NCI-H2171 (cell line): ENCODE measurements around the gene ZEB2.
A peak's percentile ranks its signal among the peaks of the same experiment; 100 is the strongest.

Source experiments
- DNase-seq: peaks from one replicate; lab custom pipeline; 2025; lab: John Stamatoyannopoulos, UW

Gene ZEB2

DNA sequence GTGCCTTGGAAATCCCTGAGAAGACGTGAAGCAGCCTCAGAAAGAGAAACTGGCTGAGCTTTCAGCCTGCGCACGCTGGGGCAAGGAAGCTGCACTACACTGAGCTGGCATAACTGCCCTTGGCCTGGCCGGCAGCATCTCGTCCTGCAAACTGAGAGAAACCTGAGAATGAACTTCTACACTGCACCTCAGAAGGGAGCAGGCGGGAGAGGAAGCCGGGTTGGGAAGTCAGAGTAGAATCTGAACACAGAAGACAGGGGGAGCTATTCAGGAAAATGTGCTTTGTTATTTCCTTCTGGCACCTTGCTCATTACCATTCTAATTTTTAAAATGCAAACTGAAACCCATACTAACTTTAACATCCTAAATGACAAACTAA lies 70.9 kb downstream of the ZEB2 start:
- no peak for DNase-seq

DNA sequence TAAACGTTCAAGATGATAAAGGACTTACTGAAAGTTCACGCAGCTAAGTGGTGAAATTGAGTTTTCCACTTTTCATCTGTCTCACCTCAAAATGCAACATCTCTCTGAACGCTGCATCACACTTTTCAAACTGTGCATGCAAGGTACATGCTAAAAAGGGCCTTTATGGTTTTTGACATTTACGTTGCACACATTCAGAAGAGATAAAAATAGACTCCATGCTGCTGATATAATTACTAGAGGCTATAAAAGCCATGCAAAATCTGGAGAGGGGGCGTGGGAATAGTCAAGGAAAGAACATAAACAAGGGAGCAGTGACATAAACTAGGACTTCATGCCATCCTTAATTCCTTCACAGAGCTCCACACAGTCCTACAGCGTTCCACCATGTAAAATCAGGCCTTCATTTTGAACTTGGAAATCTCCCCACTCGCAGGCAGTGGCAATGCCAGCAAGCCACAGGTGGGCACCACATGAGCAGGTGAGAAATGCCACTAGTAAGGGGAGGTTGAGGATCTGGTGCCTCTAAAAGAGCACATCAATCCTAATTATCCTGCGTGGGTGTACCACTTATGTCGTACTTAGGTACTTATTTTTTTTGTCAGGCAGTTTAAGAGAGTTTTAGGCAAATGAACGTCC lies 71.4 kb downstream of the ZEB2 start:
- no peak for DNase-seq

DNA sequence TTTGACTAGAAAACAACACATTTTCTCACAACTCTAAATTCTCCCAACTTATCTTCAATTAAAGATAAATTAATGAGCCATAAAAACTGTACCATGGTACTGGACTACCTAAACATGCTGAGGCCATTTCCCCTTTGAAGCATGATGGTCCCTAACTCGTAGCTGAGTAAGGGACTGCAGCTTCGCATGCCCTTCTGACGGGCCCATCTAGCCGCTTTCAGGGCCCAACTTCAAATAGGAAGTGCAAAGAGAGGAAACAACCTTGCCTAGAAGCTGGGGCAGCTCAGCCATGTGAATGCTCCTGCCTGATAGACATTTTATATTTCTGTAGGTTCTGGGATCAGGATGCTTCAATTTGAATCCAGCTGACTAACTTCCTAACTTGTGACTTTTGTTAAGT lies 72.4 kb downstream of the ZEB2 start:
- DNase-seq, result no peak

DNA sequence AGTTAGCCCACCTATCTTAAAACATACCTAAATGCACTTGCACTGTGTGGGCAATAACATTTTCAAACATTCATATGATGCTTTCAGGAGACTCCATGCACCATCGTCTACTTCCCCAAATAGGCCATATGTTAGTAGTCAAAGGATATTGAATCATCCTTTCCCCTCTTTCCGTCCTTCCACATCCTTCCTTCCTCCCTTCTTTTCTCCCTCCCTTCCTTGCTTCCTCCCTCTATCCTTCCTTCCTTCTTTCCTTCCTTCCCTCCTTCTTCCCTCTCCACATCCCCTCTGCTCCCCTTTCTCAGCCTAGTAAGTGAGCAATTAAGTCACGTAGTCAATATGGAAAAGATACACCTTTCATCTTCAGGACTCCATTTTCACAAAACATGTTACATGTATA lies 73.8 kb downstream of the ZEB2 start:
- no peak for DNase-seq

DNA sequence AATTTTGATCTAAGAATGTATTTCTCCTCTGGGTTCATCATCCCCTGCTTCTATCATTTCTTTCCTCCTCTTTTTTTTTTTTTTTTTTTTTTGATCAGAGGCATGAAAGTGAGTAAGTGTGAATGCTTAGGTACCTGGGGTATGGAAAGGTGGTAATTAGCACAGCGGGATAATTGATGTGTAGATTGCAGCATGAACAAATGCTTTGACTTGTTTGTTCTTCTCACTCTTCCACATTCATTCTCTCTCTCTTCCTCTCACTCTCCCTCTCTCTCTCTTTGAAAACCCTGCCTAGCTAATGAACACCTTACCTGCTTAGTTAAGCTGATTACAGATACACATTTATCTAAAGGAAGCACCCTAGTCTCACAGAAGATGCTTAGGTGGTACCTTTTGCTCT lies 74.7 kb downstream of the ZEB2 start:
- DNase-seq, result no peak

DNA sequence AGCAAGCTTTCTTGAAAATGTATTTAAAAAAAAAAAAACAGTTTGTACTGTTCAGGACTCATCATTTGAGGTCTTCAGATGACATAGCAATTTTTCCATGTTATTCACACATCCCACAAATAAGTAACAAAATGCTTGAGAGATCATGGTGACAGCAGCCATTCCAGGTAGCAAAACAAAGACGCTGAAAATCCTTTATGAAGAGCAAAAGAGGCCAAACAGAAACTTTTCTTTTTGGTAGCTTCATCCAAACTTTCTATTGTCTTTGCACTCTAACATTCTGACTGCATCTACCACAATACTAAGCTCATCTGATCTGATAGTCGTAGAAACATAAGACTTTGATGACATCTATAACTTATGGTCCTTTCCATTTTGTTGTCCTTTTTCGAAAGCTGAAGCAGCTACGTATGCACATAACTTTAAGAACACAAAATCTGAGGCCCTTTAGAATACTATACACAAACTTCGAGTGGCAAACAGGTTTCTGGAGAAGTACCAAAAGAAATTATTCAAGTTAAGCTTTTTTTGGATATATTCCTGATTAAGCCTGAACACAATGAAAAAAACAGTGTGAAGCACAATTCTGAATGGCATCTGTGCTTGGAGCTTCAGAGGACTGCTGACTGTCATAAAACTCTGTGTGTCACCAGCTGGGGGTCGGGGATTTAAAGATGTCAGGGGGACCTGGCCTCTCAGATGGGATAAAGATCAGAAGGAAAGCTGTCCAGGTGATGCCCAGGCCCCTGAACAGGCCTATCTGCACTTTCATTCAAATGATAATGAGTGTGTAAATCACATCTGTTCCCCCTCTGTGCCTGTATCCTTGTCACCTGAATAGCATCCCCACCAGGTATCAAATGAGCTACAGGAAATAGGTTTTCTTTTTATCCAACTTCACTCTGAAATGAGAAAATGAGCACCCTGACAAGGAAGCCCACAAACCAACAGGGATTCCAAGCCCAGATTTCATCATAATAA lies 75.8 kb downstream of the ZEB2 start:
- no peak for DNase-seq

DNA sequence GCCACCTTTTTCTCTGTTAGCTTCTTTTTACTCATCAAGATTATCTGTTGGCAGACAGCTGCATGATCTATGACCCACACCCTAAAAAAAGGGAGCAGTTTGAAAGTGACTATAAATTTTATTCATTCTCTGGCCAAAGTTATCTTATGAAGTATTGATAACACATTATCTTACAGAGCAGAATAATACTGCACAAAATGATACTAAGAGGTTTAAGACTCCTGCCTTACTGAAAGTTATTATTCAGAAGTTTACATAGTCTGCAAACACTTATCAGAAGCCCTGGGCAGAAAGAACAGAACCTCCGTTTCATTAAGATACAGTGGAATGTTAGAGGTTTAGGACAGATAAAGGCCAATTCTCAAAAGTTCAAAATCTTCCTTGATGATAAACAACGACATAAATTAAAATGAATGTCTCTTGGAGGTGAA lies 78.2 kb downstream of the ZEB2 start:
- no peak for DNase-seq

DNA sequence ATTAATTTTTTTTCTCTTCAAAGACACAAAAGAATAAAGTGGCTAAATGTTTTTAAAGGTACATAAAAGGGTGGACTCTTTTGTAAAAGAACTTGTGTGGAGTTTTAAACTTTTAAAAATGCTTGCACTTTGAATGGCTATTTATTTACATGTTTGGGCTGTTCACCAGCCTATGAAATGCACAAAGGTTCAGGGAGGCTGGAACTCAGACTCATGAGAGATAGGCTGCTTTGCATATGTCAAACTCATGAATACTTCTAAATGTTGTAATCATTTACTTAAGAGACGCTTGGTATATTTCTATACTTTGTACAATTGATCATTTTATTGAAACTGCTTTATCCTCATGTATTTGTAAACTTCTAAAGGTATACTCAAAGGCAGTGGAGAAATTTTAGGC lies 79.9 kb downstream of the ZEB2 start:
- no peak for DNase-seq

DNA sequence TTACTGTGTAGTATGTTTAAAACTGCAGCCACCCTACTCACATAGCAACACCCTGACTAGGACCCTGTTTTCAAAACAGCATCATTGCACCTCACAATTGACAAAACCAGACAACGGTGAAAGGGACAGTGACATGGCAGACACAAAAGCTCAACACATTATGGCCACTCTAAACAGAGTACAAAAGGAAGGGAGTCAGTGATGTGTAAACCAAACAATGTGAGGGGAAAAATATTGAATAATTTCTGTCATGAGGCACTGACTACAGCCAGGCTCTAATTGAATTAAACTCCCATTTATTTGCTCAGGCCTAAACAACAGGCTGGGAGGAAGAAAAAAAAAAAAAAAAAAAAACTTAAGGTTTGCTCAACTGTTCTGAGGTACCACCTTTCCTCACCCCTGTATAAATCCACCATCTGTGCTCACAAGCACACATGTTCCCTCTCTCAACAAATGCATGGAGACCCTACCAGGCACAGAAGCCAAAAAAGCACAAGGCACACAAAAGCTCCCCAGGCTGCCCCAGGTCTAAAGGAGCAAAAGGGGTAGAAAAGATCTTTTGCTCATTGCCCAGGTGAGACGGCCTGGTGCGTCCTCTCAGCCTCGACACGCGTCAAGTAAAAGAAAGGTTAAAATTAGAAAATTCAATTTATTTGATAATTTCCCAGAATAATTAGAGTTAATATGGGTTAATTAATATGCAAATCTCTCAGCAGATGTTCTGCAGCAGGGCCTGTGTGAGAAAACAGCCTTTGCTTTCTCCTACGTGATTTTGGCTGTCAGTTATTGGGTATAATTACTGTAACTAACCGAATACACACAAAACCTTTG lies 80.9 kb downstream of the ZEB2 start:
- DNase-seq, result peak; percentile 87

DNA sequence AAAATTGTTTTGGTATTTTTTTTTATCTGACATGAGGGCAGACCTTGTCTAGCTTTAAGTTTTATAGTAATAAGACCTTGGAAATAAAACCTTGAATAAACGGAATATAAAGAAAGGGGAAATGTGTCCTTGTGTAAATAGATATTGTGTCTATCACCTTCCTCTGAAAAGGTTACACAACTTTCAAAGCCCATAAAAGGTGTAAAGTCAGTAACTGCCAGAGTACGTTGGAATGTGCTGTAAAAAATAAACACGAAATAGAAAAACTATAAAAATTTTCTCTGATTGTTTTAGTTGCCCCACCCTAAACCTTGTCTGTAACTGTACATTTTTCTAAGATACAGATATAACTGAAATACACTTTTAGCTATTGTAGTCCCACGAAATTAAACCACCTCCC lies 82.3 kb downstream of the ZEB2 start:
- DNase-seq, result no peak

DNA sequence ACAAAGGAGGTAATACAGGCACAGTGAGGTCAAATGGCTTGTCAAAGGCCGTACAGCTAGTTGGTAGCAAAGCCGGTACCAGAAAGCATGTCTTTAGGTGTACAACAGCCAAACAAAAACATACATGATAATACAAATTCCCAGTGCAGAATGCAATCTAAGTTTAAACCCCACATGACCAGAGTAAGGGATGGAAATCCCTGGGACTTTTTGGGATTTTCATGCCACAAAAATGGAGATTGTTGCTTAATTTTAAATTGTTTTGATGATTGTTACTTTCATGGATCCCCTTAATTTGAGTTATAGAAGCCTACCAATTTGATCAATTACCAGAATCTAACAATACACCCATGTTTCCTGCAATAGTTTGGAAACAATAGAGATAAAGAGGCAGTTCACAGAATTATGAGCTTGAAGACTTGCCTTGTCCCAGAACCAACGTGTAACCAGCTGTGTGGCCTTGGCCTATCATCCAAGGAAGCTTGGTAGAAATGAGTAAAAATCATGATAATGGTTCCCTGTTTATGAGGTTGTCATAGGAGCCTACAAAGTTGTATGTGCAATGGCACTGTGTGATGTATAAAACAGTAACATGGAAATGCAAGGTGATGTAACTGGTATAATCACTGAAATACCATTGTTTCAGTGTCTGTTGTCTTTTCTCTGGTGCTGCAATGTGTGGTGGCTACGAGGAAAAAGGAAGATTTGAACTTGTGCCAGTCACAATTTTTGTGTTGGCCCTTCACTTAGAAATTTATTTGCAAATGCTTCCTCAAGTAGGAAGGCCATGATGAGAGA lies 85.3 kb downstream of the ZEB2 start:
- DNase-seq, result no peak

DNA sequence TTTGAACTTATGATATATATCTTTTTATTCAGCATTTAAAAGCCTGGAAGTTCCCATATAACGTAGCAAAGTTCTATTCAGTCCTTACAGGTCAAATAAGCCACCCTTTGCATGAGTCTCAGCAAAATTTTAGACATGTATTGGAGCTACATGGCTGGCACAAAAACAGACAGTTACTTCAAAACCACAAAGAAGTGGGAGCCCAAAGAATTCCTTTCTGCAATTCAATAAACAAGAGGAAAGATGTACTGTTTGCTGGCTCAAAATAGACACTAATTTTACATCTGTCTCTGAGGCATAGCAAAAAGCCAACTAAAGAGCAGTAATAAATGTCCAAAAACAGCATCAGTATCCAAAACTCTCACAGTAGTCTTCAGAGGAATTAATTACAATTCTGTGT lies 87.0 kb downstream of the ZEB2 start:
- no peak for DNase-seq

DNA sequence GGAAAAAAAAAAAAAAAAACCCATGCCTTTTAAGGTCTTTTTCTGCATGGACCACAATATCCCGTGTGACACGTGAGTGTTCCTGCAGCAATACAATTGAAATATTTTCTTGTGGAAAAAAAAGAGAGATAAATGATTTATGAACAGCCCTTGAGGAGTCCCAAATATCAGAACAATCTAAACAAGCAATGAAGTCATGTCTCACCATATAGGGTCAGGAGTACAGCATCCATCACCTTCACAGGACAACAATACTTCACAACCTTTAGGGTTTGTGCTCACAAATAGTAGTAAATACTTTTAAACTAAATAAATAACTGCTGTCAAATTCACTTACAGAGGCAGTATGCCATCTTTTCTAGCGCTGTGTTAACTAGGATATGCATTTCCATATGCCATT lies 87.9 kb downstream of the ZEB2 start:
- no peak for DNase-seq

DNA sequence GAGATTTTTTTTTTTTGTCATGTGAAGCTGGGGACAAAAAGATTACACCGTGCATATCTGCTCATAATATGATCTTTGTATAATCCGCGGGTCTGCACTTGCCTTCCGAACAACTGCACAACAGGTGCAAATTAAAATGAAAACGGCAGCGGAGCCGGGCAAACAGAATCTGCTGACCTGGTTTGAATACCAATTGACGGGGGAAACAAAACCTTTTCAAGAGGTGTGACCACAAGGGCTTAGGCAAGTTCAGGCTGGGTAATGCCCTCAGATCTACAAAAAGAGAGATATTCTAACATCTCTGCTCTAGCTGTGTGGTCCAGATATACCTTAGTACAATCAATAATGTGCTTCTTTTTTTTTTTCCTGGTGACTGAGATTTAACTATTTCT lies 88.5 kb downstream of the ZEB2 start:
- no peak for DNase-seq

DNA sequence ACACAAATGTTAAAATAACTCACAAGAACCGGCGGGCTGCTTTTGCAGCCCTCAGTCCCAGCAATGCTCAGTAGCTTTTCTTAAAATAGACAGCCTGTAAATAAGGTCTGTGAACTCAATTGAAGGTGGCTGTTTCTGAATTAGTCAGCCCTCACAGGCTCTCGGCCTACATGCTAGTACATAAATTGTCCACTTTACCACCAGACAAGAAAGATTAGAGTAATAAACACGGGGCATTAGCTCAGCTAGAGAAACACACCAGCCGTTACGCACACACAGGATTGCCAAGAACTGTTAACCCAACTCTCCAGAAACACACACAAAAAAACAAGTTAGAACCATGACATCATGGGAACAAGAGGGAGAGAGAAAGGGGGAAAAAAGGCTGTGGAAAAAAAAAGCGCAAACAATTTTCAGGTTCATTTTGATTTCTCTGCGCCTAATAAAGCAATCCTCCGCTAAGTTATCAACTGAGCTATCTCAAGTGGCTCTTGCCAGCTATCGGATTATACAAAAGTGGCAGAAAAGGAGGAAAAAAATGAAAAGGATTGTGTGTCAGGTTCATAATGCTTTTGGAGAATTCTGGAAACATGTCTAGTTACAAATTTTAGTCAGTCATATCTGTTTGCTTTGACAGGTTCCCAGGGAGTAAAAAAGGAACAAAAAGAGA lies 89.1 kb downstream of the ZEB2 start:
- peak; percentile 34 for DNase-seq

DNA sequence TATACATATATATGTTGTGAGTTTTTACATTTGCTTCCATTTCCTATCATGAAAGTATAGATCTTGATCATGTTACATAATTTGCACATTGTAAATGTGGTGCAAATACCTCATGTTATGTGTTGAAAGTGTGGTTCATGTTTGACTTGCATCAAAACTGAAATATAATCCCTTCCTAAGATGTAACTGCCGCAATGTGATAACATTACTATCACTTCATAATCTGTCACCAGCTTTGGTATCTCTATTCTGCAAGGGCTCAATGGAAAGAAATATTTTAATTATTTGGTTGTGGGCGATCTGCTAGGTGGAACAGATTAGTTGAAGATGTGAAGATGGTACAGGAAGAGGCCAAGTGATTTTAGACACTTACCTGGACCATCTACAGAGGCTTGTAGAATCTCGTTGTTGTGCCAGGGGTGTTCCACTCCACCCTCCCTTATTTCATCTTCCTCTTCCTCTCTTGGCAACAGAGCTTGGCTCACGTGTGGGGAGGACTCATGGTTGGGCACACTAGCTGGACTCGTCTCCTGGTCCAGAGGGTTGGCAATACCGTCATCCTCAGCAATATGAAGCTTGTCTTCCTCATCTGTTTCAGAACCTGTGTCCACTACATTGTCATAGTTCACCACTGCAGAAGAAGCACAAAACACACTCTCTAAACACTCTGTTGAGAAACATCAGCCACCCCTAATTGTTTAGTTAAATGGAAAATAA lies 90.4 kb downstream of the ZEB2 start:
- no peak for DNase-seq

DNA sequence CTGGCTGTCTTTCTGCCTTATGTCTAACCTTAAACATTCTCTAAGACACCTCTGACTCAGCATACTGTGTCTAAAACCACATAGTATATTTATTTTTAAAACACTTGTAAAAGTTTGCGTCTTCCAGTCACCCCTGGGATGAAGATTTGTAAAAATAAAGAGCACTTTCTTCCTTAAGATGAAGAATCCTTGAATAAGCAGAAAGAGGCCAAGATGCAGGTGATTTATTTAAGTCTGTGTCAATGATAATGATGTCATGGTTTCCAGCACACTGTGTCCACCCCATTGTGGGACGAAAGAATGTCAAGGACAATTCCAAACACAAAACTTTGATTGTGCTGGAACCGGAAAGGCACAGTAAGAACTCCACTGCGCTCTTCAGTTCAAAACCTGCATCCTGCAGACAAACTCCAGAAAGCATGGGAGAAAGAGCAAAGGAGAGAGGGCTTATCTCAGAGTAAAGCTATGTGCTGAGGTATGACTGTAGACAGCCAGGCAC lies 92.9 kb downstream of the ZEB2 start:
- DNase-seq, result no peak

DNA sequence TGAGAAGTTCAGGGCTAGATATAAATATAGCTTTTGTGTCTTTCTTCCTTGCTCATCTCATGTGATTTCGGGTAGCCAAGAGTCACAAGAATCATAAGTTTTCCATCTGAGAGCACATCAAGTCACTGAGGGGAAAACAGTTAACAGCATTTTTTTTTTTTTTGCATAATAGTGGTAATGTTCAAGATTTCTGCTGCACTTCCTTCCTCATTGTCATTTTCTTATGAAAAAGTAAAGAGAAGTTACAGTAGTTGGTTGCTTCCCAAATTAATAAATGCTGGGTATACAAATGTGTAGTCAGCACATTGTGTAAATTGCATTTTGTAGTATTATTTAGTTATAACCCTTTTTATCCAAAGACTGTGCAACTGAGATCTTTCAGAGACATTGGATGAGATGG lies 93.6 kb downstream of the ZEB2 start:
- no peak for DNase-seq

DNA sequence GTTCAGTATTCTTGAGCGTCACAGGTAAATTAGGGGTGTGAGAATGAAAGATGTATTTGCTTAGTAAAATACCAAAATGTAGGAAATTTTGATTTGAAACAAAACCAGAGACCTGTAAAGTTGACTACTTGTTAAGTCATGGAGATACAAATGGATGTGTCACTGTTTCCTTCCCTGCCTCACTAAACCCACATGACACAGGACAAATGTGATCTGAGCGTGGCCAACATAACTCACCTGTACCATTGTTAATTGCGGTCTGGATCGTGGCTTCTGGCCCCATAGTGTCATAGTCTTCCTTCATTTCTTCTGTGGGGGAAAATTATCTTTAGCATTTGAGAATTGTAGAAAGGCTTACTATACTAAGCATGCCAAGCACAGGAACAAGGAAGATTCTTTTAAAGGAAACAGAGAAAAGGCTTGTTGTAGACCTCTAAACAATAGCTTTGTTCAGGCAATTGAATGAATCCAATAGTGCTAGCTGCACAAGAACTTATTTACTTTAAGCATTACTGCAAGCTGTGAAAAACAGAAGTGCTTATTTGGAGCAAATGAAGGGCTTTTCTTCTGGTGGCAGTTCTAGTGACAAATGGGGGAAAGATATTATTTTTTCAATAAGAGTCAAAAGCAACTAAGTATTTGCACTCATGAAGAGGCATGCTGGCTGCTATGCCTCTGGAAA lies 95.2 kb downstream of the ZEB2 start:
- no peak for DNase-seq
